HCT116 (cell line): ENCODE measurements around the gene CYB5R2.

Experiments
- ATF3 ChIP-seq: IDR thresholded peaks from 2 replicates; pipeline ENCODE4 v1.6.1; 2012
- CTCF ChIP-seq, 3 experiments: fragments of 200-600 bp in 1 of 3; sonication (generic) in 1 of 3; IDR thresholded peaks in 2 of 3; conservative IDR thresholded peaks in 1 of 3; 2 replicates each; pipeline ENCODE4 v1.5.1; 2012 to 2017; ENCODE audit warnings: low read depth in 2 of 3, low read length in 2 of 3, antibody characterized with exemption in 1 of 3, borderline replicate concordance in 1 of 3, control low read depth in 1 of 3, mild to moderate bottlenecking in 1 of 3, mixed read lengths in 1 of 3, mixed run types in 1 of 3, moderate library complexity in 1 of 3; ENCODE audit not compliant: insufficient read depth in 1 of 3
- ELF1 ChIP-seq: IDR thresholded peaks from 2 replicates; pipeline ENCODE4 v1.6.1; 2012; ENCODE audit warnings: low read depth, borderline replicate concordance
- MAX ChIP-seq: IDR thresholded peaks from 2 replicates; pipeline ENCODE4 v1.6.1; 2012
- POLR2A ChIP-seq: IDR thresholded peaks from 2 replicates; pipeline ENCODE4 v1.7.0; 2011; ENCODE audit warnings: borderline replicate concordance; ENCODE audit not compliant: insufficient read depth, insufficient read length; ENCODE audit errors: extremely low read depth
- POLR2AphosphoS5 ChIP-seq: IDR thresholded peaks from 2 replicates; pipeline ENCODE4 v1.6.1; 2011; ENCODE audit warnings: mild to moderate bottlenecking, low read depth, low read length, moderate library complexity
- RAD21 ChIP-seq: IDR thresholded peaks from 2 replicates; pipeline ENCODE4 v1.6.1; 2012; ENCODE audit warnings: low read depth, mild to moderate bottlenecking

DNA sequence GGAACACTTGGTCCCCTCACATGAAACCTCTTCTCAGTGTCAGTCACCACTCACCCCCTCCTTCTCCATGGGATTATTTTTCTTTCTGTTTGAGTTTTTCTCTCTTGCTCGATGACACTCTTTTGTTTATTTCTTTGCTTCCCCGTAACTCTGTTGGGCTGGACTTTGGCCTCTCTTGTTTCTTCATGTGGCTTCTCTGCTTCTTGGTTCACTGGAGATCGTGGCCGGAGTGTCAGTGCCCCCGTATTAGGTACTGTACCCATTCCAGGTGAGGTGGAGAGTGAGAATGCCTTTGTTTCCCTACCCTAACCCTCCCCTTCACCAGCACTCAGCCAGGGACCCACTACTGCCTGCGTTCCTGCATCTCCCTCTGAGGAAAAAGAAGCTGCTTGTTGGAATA lies 32.5 kb downstream of the CYB5R2 start:
- TF ChIP-seq CTCF (IDR thresholded peaks at IDR 0.05 in 2 of 3, conservative IDR thresholded peaks at IDR 0.05 in 1 of 3; ENCODE audit: borderline replicate concordance in 1 of 3, insufficient read depth in 1 of 3, low read depth in 2 of 3, low read length in 2 of 3), result no peak
- no peak for TF ChIP-seq MAX
- TF ChIP-seq ATF3, result no peak
- no peak for TF ChIP-seq RAD21
- TF ChIP-seq POLR2AphosphoS5, result no peak
- TF ChIP-seq ELF1, result no peak
- TF ChIP-seq POLR2A, result no peak
